ENCODE measurements around the gene BMP15. TPM values are rescaled to one million over a fixed set of nuclear protein-coding genes. Genes with fewer than 3 reads are reported as not detected.
A peak's percentile ranks its signal among the peaks of the same experiment; 100 is the strongest.

The BMP15 gene
- total RNA-seq, 1 experiment from 2014 or later, result not detected

- TF ChIP-seq JUN (CRISPR knock-in tag; IDR thresholded peaks at IDR 0.05) (no peak), ZMAT4 (CRISPR knock-in tag; IDR thresholded peaks at IDR 0.05) (no peak), SP1 (CRISPR knock-in tag; conservative IDR thresholded peaks at IDR 0.05) (no peak), ZBTB21 (CRISPR knock-in tag; IDR thresholded peaks at IDR 0.05; ENCODE audit: borderline replicate concordance) (no peak), ZNF121 (CRISPR knock-in tag; IDR thresholded peaks at IDR 0.05) (no peak), MLX (CRISPR knock-in tag; IDR thresholded peaks at IDR 0.05) (no peak), E2F5 (CRISPR knock-in tag; IDR thresholded peaks at IDR 0.05) (no peak), E2F4 (CRISPR knock-in tag; IDR thresholded peaks at IDR 0.05; ENCODE audit: borderline replicate concordance, low read depth) (no peak)
These were observed 35.7 kb upstream of the BMP15 start (continued) for GRCh38 chrX:50874876-50875275.

- no peaks in the 10 kb centered on the region for H3K9me3 Mint-ChIP-seq
- no peak overlapping the region for H3K4me3 Mint-ChIP-seq
- TF ChIP-seq NR3C1 (CRISPR knock-in tag; conservative IDR thresholded peaks at IDR 0.05; ENCODE audit: low read depth) (no peak), SP1 (CRISPR knock-in tag; conservative IDR thresholded peaks at IDR 0.05) (no peak), USF2 (CRISPR knock-in tag; IDR thresholded peaks at IDR 0.05) (no peak), GRHL2 (CRISPR knock-in tag; IDR thresholded peaks at IDR 0.05; ENCODE audit: insufficient replicate concordance, severe bottlenecking) (no peak), USF1 (CRISPR knock-in tag; IDR thresholded peaks at IDR 0.05) (no peak), IRF1 (CRISPR knock-in tag; IDR thresholded peaks at IDR 0.05) (no peak), ZBTB43 (CRISPR knock-in tag; IDR thresholded peaks at IDR 0.05) (no peak), NFE2L1 (CRISPR knock-in tag; IDR thresholded peaks at IDR 0.05) (no peak)
- ChIA-PET CTCF (interaction anchor here (1.4 to 2.0 kb wide), 2 partner anchors 13 to 27 kb away, joined by 6 to 7 read pairs; no protein-coding TSS in a partner anchor), POLR2A (no interaction called here)
- peaks cover 13% of the 10 kb centered on the region for H3K4me1 Mint-ChIP-seq
- H3K36me3 Mint-ChIP-seq, result no peaks in the 10 kb centered on the region
- H3K27me3 Mint-ChIP-seq (ENCODE audit: low read depth), result peaks cover under 1% of the 10 kb centered on the region; the same call in 1 of the 2 replicates
- no peak for DNase-seq (ENCODE audit: low spot score)
- ATAC-seq, result peak; percentile 50; the same call in 1 of the 2 replicates
- H3K27ac Mint-ChIP-seq, result no peak overlapping the region
These were observed 34.0 kb upstream of the BMP15 start for GRCh38 chrX:50876551-50876950.

GRCh38 chrX:50877310-50877709 is 33.2 kb upstream of the BMP15 start:
- H3K4me3 Mint-ChIP-seq, result no peak overlapping the region
- no peaks in the 10 kb centered on the region for H3K36me3 Mint-ChIP-seq
- no peak overlapping the region for H3K27ac Mint-ChIP-seq
- no peak for ATAC-seq
- CTCF ChIA-PET, result interaction anchor here (1.4 to 2.0 kb wide), 2 partner anchors 12 to 26 kb away, joined by 6 to 7 read pairs; no protein-coding TSS in a partner anchor
- H3K27me3 Mint-ChIP-seq (ENCODE audit: low read depth), result no peaks in the 10 kb centered on the region; the same call in 1 of the 2 replicates
- peaks cover 13% of the 10 kb centered on the region for H3K4me1 Mint-ChIP-seq
- POLR2A ChIA-PET, result no interaction called here
- no peak for DNase-seq (ENCODE audit: low spot score)
- H3K9me3 Mint-ChIP-seq, result no peaks in the 10 kb centered on the region
- TF ChIP-seq NFATC4 (CRISPR knock-in tag; IDR thresholded peaks at IDR 0.05) (no peak), AR (CRISPR knock-in tag; IDR thresholded peaks at IDR 0.05) (no peak), JUN (CRISPR knock-in tag; IDR thresholded peaks at IDR 0.05) (no peak), ERG (CRISPR knock-in tag; IDR thresholded peaks at IDR 0.05) (no peak)
